GM12878 (cell line): Measurements from ENCODE around the gene CBX2. TPM values are rescaled to one million over a fixed set of nuclear protein-coding genes. Genes with fewer than 3 reads are reported as not detected.

ENCODE experiments used
- ATAC-seq: fragments of 200-7000 bp; cut with Tn5 transposase; 3 replicates; pipeline ENCODE4 v1.9.1; 2020; ENCODE audit warnings: mild to moderate bottlenecking, moderate library complexity
- BruUV-seq: library from RNA; stranded (reverse); fragments of 400-500 nt; replicated peaks from 2 replicates; lab custom pipeline; 2021; lab: Mats Ljungman, UMichigan
- CTCF ChIA-PET: fragments of 300-600 bp; sonication (Branson Sonifier 250); formaldehyde crosslinking; extraction: SDS; loops from one replicate; lab custom pipeline; 2021; ENCODE audit warnings: inconsistent platforms; lab: Yijun Ruan, JAX
- POLR2A ChIA-PET: fragments of 350-600 bp; formaldehyde crosslinking; extraction: SDS; loops from one replicate; lab custom pipeline; 2021; ENCODE audit warnings: inconsistent platforms; lab: Charles Lee
- RAD21 ChIA-PET: fragments of 300-600 bp; sonication (Branson Sonifier 250); formaldehyde crosslinking; loops from one replicate; lab custom pipeline; 2023; ENCODE audit warnings: antibody characterized with exemption; ENCODE audit not compliant: unreplicated experiment; lab: Charles Lee
- SMC1A ChIA-PET: fragments of 300-600 bp; sonication (Branson Sonifier 250); formaldehyde crosslinking; loops from one replicate; lab custom pipeline; 2023; ENCODE audit not compliant: unreplicated experiment, uncharacterized antibody; lab: Charles Lee
- DNase-seq: peaks from one replicate; pipeline ENCODE4 v3.0.0-alpha.2; 2011; ENCODE audit warnings: low read depth, low spot score
- FAIRE-seq: peaks from 3 replicates; lab custom pipeline; 2011; peaks lifted over from hg19 to GRCh38; lab: Jason Lieb, UNC
- H2AFZ ChIP-seq: 2 replicates; pipeline ENCODE4 v1.6.0; 2011; ENCODE audit warnings: low read depth, low read length, control low read depth; ENCODE audit not compliant: control insufficient read depth
- H3K27ac ChIP-seq: 2 replicates; pipeline ENCODE4 v1.5.1; 2011; ENCODE audit warnings: control low read depth; ENCODE audit not compliant: control insufficient read depth, insufficient read depth
- H3K27me3 ChIP-seq, 2 experiments: replicated peaks in 1 of 2; 2 replicates each; pipeline versions ENCODE4 v1.6.0 to v1.6.1; 2011; ENCODE audit warnings: low read length in 1 of 2; ENCODE audit not compliant: control insufficient read depth in 2 of 2, insufficient read depth in 2 of 2
- H3K36me3 ChIP-seq, 2 experiments: 2 replicates each; pipeline ENCODE4 v1.5.1; 2011; ENCODE audit warnings: low read length in 1 of 2; ENCODE audit not compliant: control insufficient read depth in 2 of 2, insufficient read depth in 2 of 2
- H3K4me1 ChIP-seq: 2 replicates; pipeline ENCODE4 v1.6.1; 2011; ENCODE audit warnings: mild to moderate bottlenecking, low read length, moderate library complexity, mixed read lengths; ENCODE audit not compliant: control insufficient read depth, insufficient read depth
- H3K4me2 ChIP-seq: 2 replicates; pipeline ENCODE4 v1.6.0; 2011; ENCODE audit warnings: control low read depth; ENCODE audit not compliant: control insufficient read depth, insufficient read depth
- H3K4me3 ChIP-seq: fragments of 200-600 bp; sonication (generic); 2 replicates; pipeline ENCODE4 v1.5.1; 2016
- H3K79me2 ChIP-seq: 2 replicates; pipeline ENCODE4 v1.6.0; 2011; ENCODE audit warnings: low read length; ENCODE audit not compliant: control insufficient read depth, insufficient read depth
- H3K9ac ChIP-seq: 2 replicates; pipeline ENCODE4 v1.8.0; 2011; ENCODE audit warnings: low read length, control low read depth, mixed read lengths; ENCODE audit not compliant: control insufficient read depth, insufficient read depth
- H3K9me3 ChIP-seq: replicated peaks from 3 replicates; pipeline ENCODE4 v1.5.1; 2011; ENCODE audit warnings: mild to moderate bottlenecking, low read length; ENCODE audit not compliant: control insufficient read depth, insufficient read depth
- H4K20me1 ChIP-seq: 2 replicates; pipeline ENCODE4 v1.6.0; 2011; ENCODE audit not compliant: control insufficient read depth, insufficient read depth
- ASH2L ChIP-seq: fragments of 300-600, 200-600 bp; sonication (generic); IDR thresholded peaks from 2 replicates; pipeline ENCODE4 v1.6.1; 2017; ENCODE audit warnings: low read depth, mild to moderate bottlenecking, borderline replicate concordance
- CHD1 ChIP-seq: IDR thresholded peaks from 2 replicates; pipeline ENCODE4 v1.6.1; 2012; ENCODE audit warnings: low read depth, low read length, improper control_type of control experiment
- HDAC2 ChIP-seq: fragments of 200-600 bp; sonication (generic); IDR thresholded peaks from 2 replicates; pipeline ENCODE4 v1.6.1; 2017
- IRF4 ChIP-seq: IDR thresholded peaks from 2 replicates; pipeline ENCODE4 v1.6.1; 2011; ENCODE audit warnings: low read depth, low read length
- MXI1 ChIP-seq: fragments of 150-350 bp; IDR thresholded peaks from 2 replicates; pipeline ENCODE4 v1.6.1; 2011; ENCODE audit warnings: low read depth, mild to moderate bottlenecking, inconsistent platforms, low read length, improper control_type of control experiment
- MYB ChIP-seq: fragments of 150-350 bp; IDR thresholded peaks from 2 replicates; pipeline ENCODE4 v1.6.1; 2014; ENCODE audit warnings: mild to moderate bottlenecking, low read depth, low read length, borderline replicate concordance
- NFXL1 ChIP-seq: fragments of 450-650 bp; IDR thresholded peaks from 2 replicates; pipeline ENCODE4 v1.6.1; 2017; ENCODE audit warnings: antibody characterized with exemption, mild to moderate bottlenecking, borderline replicate concordance
- WGBS: methylation state at CpG from one replicate; pipeline ENCODE4 v1.1.6; 2016; ENCODE audit warnings: low lambda C conversion rate; ENCODE audit not compliant: insufficient replicate concordance, insufficient coverage; ENCODE audit errors: missing lambda C conversion rate; 5-methylcytosine and 5-hydroxymethylcytosine counted together
- in situ Hi-C: fragments of 300-500 bp; cut with MboI; formaldehyde crosslinking; loops from 9 replicates; pipeline ENCODE4 v1.14.3; 2018; ENCODE audit warnings: mixed read lengths
- intact Hi-C: fragments of 100-400 bp; cut with micrococcal nuclease; formaldehyde crosslinking; loops from one replicate; pipeline ENCODE4 v1.14.2; 2022; ENCODE audit not compliant: unreplicated experiment
- polyA plus RNA-seq, 11 experiments: library from polyadenylated mRNA; depleted of rRNA in 4 of 11; unstranded in 6 of 11; stranded (reverse) in 5 of 11; fragments of >200 nt; fragmentation: Nextera tagmentation in 4 of 11; fragmentation: Illumina TruSeq in 1 of 11; extraction: Ambion mirVana in 4 of 11; extraction: Trizol in 1 of 11; gene quantifications; 1 replicate in 1 of 11; 2 replicates in 10 of 11; pipeline versions ENCODE4 v1.2.1 to v1.2.3, GENCODE V29; 2011 to 2016; ENCODE audit warnings: inconsistent platforms in 2 of 11, missing spikeins in 2 of 11, low read depth in 1 of 11
- total RNA-seq, 4 experiments: library from RNA; depleted of rRNA in 3 of 4; stranded (reverse); fragments of >200 nt in 3 of 4; fragmentation: Illumina TruSeq in 1 of 4; extraction: Trizol in 1 of 4; gene quantifications; 2 replicates each; pipeline versions ENCODE4 v1.2.1 to v1.2.3, GENCODE V29; 2013 to 2021
- TF ChIP-seq, protein P1 (sequence below): fragments of 150-350 bp; IDR thresholded peaks from 2 replicates; pipeline ENCODE4 v1.6.1; 2014; ENCODE audit warnings: mild to moderate bottlenecking, low read depth, low read length
- TF ChIP-seq, protein P2 (sequence below): fragments of 450-650 bp; IDR thresholded peaks from 2 replicates; pipeline ENCODE4 v1.6.1; 2016; ENCODE audit warnings: mild to moderate bottlenecking
- TF ChIP-seq, protein P3 (sequence below): fragments of 450-650 bp; IDR thresholded peaks from 2 replicates; pipeline ENCODE4 v1.6.1; 2016; ENCODE audit warnings: mild to moderate bottlenecking
- TF ChIP-seq, protein P4 (sequence below): fragments of 450-650 bp; IDR thresholded peaks from 2 replicates; pipeline ENCODE4 v1.6.1; 2017; ENCODE audit warnings: mild to moderate bottlenecking, moderate library complexity

Gene CBX2
- total and polyA plus RNA-seq, 10 of the 15 experiments (the other 5 are each of a cell fraction or from before 2014, with no cell fraction given) = 0.35 to 7.5 (median 4.2) TPM

DNA sequence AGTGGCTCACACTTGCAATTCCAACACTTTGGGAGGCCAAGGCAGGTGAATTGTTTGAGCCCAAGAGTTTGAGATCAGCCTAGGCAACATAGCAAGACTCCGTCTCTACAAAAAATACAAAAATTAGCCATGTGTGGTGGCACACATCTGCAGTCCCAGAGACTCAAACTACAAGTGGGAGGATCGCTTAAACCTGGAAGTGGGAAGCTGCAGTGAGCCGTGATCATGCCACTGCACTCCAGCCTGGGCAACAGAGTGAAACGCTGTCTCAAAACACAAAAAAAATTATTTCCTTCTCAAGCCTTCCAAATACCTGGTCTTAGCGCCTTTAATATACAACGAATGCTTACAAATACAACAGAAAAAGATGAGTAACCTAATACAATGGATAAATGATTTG lies 19.7 kb upstream of the CBX2 start:
- ChIA-PET SMC1A (no interaction called here), POLR2A (interaction anchor here (0.7 kb wide), 1 partner anchor 511 kb away, joined by 3 read pairs; no protein-coding TSS in a partner anchor), CTCF (interaction anchor here (1.1 kb wide), 1 partner anchor 217 kb away, joined by 3 read pairs; no protein-coding TSS in a partner anchor), RAD21 (no interaction called here)
- Histone ChIP-seq H3K4me3 (no peak overlapping the region), H4K20me1 (no peaks in the 10 kb centered on the region), H3K4me2 (no peak overlapping the region), H3K9ac (no peak overlapping the region), H3K4me1 (no peaks in the 10 kb centered on the region), H3K9me3 (no peaks in the 10 kb centered on the region), H3K27me3 (no peaks in the 10 kb centered on the region; a peak in 1 of 4 replicates), H3K79me2 (no peaks in the 10 kb centered on the region), H3K27ac (no peak overlapping the region), H2AFZ (no peak overlapping the region), H3K36me3 (no peaks in the 10 kb centered on the region)
- FAIRE-seq (no peak), DNase-seq (no peak), ATAC-seq (no peak)
- BruUV-seq = no TSS peak
- TF ChIP-seq ASH2L (no peak), HDAC2 (no peak), NFXL1 (no peak), MXI1 (no peak), IRF4 (no peak), MYB (no peak), CHD1 (no peak)
- TF ChIP-seq, protein P1, sequence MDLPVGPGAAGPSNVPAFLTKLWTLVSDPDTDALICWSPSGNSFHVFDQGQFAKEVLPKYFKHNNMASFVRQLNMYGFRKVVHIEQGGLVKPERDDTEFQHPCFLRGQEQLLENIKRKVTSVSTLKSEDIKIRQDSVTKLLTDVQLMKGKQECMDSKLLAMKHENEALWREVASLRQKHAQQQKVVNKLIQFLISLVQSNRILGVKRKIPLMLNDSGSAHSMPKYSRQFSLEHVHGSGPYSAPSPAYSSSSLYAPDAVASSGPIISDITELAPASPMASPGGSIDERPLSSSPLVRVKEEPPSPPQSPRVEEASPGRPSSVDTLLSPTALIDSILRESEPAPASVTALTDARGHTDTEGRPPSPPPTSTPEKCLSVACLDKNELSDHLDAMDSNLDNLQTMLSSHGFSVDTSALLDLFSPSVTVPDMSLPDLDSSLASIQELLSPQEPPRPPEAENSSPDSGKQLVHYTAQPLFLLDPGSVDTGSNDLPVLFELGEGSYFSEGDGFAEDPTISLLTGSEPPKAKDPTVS = no peak
- TF ChIP-seq, protein P2, sequence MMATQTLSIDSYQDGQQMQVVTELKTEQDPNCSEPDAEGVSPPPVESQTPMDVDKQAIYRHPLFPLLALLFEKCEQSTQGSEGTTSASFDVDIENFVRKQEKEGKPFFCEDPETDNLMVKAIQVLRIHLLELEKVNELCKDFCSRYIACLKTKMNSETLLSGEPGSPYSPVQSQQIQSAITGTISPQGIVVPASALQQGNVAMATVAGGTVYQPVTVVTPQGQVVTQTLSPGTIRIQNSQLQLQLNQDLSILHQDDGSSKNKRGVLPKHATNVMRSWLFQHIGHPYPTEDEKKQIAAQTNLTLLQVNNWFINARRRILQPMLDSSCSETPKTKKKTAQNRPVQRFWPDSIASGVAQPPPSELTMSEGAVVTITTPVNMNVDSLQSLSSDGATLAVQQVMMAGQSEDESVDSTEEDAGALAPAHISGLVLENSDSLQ = no peak
- TF ChIP-seq, protein P3, sequence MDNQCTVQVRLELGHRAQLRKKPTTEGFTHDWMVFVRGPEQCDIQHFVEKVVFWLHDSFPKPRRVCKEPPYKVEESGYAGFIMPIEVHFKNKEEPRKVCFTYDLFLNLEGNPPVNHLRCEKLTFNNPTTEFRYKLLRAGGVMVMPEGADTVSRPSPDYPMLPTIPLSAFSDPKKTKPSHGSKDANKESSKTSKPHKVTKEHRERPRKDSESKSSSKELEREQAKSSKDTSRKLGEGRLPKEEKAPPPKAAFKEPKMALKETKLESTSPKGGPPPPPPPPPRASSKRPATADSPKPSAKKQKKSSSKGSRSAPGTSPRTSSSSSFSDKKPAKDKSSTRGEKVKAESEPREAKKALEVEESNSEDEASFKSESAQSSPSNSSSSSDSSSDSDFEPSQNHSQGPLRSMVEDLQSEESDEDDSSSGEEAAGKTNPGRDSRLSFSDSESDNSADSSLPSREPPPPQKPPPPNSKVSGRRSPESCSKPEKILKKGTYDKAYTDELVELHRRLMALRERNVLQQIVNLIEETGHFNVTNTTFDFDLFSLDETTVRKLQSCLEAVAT = no peak
- TF ChIP-seq, protein P4, sequence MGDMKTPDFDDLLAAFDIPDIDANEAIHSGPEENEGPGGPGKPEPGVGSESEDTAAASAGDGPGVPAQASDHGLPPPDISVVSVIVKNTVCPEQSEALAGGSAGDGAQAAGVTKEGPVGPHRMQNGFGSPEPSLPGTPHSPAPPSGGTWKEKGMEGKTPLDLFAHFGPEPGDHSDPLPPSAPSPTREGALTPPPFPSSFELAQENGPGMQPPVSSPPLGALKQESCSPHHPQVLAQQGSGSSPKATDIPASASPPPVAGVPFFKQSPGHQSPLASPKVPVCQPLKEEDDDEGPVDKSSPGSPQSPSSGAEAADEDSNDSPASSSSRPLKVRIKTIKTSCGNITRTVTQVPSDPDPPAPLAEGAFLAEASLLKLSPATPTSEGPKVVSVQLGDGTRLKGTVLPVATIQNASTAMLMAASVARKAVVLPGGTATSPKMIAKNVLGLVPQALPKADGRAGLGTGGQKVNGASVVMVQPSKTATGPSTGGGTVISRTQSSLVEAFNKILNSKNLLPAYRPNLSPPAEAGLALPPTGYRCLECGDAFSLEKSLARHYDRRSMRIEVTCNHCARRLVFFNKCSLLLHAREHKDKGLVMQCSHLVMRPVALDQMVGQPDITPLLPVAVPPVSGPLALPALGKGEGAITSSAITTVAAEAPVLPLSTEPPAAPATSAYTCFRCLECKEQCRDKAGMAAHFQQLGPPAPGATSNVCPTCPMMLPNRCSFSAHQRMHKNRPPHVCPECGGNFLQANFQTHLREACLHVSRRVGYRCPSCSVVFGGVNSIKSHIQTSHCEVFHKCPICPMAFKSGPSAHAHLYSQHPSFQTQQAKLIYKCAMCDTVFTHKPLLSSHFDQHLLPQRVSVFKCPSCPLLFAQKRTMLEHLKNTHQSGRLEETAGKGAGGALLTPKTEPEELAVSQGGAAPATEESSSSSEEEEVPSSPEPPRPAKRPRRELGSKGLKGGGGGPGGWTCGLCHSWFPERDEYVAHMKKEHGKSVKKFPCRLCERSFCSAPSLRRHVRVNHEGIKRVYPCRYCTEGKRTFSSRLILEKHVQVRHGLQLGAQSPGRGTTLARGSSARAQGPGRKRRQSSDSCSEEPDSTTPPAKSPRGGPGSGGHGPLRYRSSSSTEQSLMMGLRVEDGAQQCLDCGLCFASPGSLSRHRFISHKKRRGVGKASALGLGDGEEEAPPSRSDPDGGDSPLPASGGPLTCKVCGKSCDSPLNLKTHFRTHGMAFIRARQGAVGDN = no peak
- WGBS = 69% methylated on average over 6 of the region's 6 CpGs
- intact Hi-C loops (no loop called here), in situ Hi-C loops (no loop called here)
